HG02938 (cell line): Measurements from ENCODE around the gene CLSTN3.
A peak's percentile ranks its signal among the peaks of the same experiment; 100 is the strongest.
"Not testable (repeated sequence)": the region's sequence is repeated elsewhere in the genome, so short reads cannot be mapped to it uniquely, and the experiment has no call there.

Experiments
- ATAC-seq: cut with Tn5 transposase; IDR thresholded peaks from one replicate; pipeline ENCODE4 v1.9.1; 2021; ENCODE audit warnings: mild to moderate bottlenecking, moderate library complexity; ENCODE audit not compliant: unreplicated experiment

The CLSTN3 gene

GRCh38 chr12:7186058-7186457 is 55.9 kb downstream of the CLSTN3 start:
- not testable (repeated sequence) for ATAC-seq

GRCh38 chr12:7188562-7189397 is 58.6 kb downstream of the CLSTN3 start:
- peak; percentile 26 for ATAC-seq

- peak; percentile 87 for ATAC-seq
These were observed 59.5 kb downstream of the CLSTN3 start, which contains the start of gene PEX5 for GRCh38 chr12:7189398-7190267. PEX5 (plus strand) TSS chr12:7189686; CDS start chr12:7190378, 692 bp downstream.

- ATAC-seq: no peak
These were observed 60.3 kb downstream of the CLSTN3 start for GRCh38 chr12:7190268-7191055.

- ATAC-seq: no peak
These were observed 63.5 kb downstream of the CLSTN3 start for GRCh38 chr12:7193674-7194073.

DNA sequence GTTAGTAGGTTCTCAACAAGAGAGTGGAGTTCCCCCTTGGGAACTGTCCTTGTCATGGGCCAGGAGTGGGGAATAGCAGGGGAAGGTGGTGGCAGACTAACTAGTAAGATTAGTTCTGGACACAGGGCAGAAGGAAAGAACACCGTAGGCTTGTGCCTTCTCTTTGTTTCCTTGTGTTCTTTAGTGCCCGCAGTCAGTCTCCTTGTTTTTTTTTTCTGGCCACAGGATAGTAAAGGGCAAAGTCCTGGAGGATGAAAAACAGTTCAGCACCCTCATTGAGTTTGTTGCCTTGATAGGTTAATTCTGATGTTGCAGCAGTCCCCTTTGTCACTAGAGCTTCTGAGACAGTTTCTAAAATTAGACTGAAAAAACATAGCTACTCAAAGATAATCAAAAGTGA is 67.7 kb downstream of the CLSTN3 start:
- no peak for ATAC-seq

DNA sequence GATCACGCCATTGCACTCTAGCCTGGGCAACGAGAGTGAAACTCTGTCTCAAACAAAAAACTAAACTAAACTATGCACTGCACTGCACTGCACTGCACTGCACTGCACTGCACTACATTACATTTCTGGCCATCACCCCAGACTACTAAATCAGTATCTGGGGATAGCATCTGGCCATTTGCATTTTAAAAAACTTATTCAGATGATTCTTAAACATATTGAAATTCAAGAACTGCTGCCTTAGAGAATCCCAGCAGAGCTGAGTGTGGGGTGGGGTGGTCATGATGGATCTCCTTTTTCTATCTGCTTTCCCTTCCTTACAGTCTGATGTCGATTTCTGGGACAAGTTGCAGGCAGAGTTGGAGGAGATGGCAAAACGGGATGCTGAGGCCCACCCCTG is 72.9 kb downstream of the CLSTN3 start:
- ATAC-seq: no peak

DNA sequence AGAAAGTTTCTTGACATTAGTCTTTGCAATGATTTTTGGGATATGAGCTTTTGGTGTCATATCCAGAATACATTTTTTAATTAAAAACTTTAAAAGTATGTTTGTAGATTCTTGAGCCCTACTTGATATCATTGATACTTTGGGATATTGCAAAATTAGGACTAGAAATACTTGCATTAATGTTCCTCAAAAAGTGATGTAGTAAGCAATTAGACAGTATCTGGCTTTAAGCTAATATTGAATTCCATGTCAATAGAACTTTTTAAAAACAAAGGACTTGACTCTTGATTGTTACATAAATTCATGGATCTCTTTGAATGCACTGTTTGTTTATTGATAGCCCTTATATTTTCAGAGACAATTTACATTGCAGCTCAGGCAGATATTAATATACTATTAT is 74.9 kb downstream of the CLSTN3 start:
- ATAC-seq: no peak

DNA sequence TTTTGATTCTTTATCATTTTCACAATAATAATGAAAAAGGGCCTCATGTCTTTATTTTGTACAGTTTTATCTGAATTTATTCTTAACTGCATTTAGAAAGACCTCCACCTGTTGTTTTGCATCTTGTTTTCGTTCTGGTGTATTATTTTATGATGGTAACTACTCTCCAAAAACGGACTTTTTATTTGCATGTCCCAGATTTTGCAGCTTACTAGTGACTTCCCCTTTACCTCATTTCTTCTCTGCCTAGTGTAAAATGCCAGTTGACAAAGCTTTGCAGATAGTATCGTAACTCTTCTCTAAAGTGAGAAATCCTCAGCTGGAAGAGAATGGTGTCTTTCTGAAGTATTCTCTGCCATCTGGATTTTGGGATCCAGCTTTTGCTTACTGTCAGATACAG is 76.5 kb downstream of the CLSTN3 start:
- no peak for ATAC-seq

- no peak for ATAC-seq
These were observed 77.9 kb downstream of the CLSTN3 start for GRCh38 chr12:7207866-7208625.
